Suppressor macrophage (primary cell): ENCODE measurements around the gene TMPRSS13.
"Not testable (repeated sequence)": the region's sequence is repeated elsewhere in the genome, so short reads cannot be mapped to it uniquely, and the experiment has no call there.

Source experiments
- DNase-seq, 4 experiments: peaks; one replicate each; pipeline ENCODE4 v3.0.0-alpha.2; 2020 to 2022

The TMPRSS13 gene

GRCh38 chr11:117930668-117931330 is 1.6 kb upstream of the TMPRSS13 start:
- DNase-seq, result peak in 1 of 4 experiments; percentile 20

GRCh38 chr11:117929916-117930570 is 841 bp upstream of the TMPRSS13 start:
- peak in 3 of 4 experiments; percentile 36 to 57 (median 36) for DNase-seq

- peak; percentile 47 to 70 (median 68) for DNase-seq
Observed at GRCh38 chr11:117928446-117929141, 608 bp downstream of the TMPRSS13 start.

GRCh38 chr11:117927926-117928325 is 1.3 kb downstream of the TMPRSS13 start:
- no peak for DNase-seq

GRCh38 chr11:117926166-117926565 is 3.0 kb downstream of the TMPRSS13 start:
- not testable (repeated sequence) for DNase-seq

GRCh38 chr11:117925198-117925925 is 3.8 kb downstream of the TMPRSS13 start:
- no peak for DNase-seq

- no peak for DNase-seq
Observed at GRCh38 chr11:117924631-117925170, 4.5 kb downstream of the TMPRSS13 start.

- peak in 1 of 4 experiments; percentile 30 for DNase-seq
Observed at GRCh38 chr11:117923773-117924172, 5.4 kb downstream of the TMPRSS13 start.

GRCh38 chr11:117923275-117923674 is 5.9 kb downstream of the TMPRSS13 start:
- no peak for DNase-seq

GRCh38 chr11:117921893-117922292 is 7.3 kb downstream of the TMPRSS13 start:
- no peak for DNase-seq

GRCh38 chr11:117921456-117921855 is 7.7 kb downstream of the TMPRSS13 start:
- no peak for DNase-seq

GRCh38 chr11:117919781-117920221 is 9.4 kb downstream of the TMPRSS13 start:
- peak in 2 of 4 experiments; percentile 46 to 61 for DNase-seq

- DNase-seq, result peak; percentile 40 to 67 (median 60)
Observed at GRCh38 chr11:117919341-117919740, 9.9 kb downstream of the TMPRSS13 start.

- no peak for DNase-seq
Observed at GRCh38 chr11:117918366-117919255, 10.6 kb downstream of the TMPRSS13 start.

- no peak for DNase-seq
Observed at GRCh38 chr11:117917591-117918151, 11.5 kb downstream of the TMPRSS13 start.

- DNase-seq, result no peak
Observed at GRCh38 chr11:117916956-117917355, 12.2 kb downstream of the TMPRSS13 start.

- DNase-seq, result no peak
Observed at GRCh38 chr11:117915672-117916235, 13.4 kb downstream of the TMPRSS13 start.

GRCh38 chr11:117914991-117915618 is 14.1 kb downstream of the TMPRSS13 start:
- no peak for DNase-seq

- DNase-seq, result no peak
Observed at GRCh38 chr11:117914398-117914761, 14.8 kb downstream of the TMPRSS13 start.

- no peak for DNase-seq
Observed at GRCh38 chr11:117913736-117914397, 15.3 kb downstream of the TMPRSS13 start.
